Skin epidermis (tissue), 12 donors: ENCODE measurements around the gene SPATA45.
A peak's percentile ranks its signal among the peaks of the same experiment; 100 is the strongest.
"Not testable (repeated sequence)": the region's sequence is repeated elsewhere in the genome, so short reads cannot be mapped to it uniquely, and the experiment has no call there.

Experiments
- H3K27ac ChIP-seq, 21 experiments: fragments of 200-600 bp; sonication (generic) in 11 of 21; one replicate each; pipeline ENCODE4 v1.5.0; 2020; ENCODE audit warnings: mild to moderate bottlenecking in 3 of 21, inconsistent platforms in 2 of 21, moderate library complexity in 2 of 21
- H3K4me3 ChIP-seq, 7 experiments: fragments of 200-600 bp; sonication (generic) in 2 of 7; one replicate each; pipeline ENCODE4 v1.5.0; 2020; ENCODE audit warnings: inconsistent platforms in 2 of 7, mild to moderate bottlenecking in 2 of 7, moderate library complexity in 1 of 7

SPATA45 gene

DNA sequence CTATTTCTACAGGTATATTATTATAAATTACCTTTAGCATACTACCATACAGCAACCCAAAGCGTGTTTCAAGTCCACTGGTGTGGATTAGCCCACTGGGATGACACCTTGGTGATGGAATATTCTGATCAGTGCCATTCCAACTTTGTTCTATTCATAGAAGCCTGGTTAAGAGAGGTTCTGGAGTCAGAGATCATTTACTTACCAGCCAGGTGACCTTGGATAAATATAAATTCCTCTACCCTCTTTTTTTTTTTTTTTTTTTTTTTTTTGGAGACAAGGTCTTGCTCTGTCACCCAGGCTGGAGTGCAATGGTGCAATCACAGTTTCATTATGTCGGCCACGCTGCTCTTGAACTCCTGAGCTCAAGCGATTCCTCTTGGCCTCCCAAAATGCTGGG, at the start of gene SPATA45:
Gene SPATA45, minus strand, starts transcription at position 101 of the 400 bp plus-strand sequence. CDS start 11,500 bp downstream, outside the sequence.
- Histone ChIP-seq H3K27ac (no peak within 1 kb of the TSS), H3K4me3 (no peak within 1 kb of the TSS)

DNA sequence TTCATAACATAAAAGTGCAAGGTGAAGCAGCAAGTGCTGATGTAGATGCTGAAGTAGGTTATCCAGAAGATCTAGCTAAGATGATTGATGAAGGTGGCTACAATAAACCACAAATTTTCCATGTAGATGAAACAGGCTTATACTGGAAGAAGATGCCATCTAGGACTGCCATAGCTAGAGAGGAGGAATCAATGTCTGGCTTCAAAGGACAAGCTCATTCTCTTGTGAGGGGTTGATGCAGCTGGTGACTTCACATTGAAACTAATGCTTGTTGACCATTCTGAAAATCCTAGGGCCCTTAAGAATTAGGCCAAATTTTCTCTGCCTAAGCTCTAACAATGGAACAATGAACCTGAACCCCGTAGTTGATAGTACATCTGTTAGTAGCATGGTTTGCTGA, 44.7 kb upstream of the SPATA45 start:
- no peak overlapping the region for H3K4me3 ChIP-seq
- no peak overlapping the region for H3K27ac ChIP-seq

DNA sequence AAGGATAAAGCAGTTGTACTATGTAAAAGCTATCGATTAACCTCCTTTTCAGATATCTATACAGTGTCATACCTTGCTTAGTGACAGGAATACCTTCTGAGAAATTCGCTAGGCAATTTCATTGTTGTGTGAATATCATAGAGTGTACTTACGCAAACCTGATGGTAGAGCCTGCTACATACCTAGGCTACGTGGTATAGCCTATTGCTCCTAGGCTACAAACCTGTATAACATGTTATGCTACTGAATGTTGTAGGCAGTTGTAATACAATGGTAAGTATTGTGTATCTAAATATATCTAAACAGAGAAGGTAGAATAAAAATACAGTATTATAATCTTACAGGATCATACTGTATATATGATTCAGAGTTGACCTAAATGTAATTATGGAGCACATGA, 37.1 kb upstream of the SPATA45 start:
- Histone ChIP-seq H3K27ac (no peak overlapping the region), H3K4me3 (no peak overlapping the region)

DNA sequence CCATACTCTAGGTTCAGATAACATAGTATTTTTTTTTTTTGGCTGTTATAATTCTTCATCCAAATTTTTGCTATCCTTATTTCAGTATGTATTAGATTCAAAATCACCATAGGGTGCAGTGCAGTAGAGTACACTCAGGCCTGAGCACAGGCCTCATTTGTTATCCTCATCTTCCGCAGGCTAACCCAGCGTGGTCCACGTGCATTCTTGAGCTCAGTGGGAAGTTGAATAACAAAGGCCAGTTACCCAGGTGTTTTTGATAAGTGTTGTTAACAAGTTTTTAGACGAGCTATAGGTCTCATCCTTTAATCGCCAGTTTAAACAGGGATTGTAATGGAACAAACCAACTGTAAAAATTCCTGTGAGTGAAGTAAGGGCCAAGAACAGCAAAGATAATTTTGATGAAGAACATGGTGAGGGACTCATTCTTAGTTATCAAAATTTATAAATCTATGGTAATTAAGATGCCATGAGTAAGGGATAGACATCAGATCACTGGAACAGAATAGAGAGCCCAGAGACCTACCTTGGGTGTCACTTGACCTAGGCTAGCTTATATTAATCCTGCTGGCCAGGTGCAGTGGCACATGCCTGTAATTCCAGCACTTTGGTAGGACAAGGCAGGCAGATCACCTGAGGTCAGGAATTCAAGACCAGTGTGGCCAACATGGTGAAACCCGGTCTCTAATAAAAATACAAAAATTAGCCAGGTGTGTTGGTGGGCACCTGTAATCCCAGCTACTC, 32.7 kb upstream of the SPATA45 start:
- H3K4me3 ChIP-seq: no peak overlapping the region
- no peak overlapping the region for H3K27ac ChIP-seq

DNA sequence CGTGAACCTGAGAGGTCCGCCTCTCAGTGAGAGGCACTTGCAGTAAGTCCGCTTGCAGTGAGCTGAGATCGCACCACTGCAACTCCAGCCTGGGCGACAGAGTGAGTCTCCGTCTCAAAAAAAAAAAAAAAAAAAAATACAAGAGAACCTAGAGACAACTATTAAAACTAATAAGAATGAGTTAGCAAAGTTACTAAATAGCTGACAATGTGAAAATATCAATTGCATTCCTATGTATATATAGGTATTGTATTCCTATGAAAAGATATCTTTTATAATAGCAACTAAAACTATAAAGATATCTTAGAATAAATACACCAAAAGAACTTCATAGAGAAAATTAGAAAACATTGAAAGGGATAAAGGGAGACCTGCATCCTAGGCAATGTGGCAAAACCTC, 31.0 kb upstream of the SPATA45 start:
- no peak overlapping the region for H3K27ac ChIP-seq
- H3K4me3 ChIP-seq: no peak overlapping the region

DNA sequence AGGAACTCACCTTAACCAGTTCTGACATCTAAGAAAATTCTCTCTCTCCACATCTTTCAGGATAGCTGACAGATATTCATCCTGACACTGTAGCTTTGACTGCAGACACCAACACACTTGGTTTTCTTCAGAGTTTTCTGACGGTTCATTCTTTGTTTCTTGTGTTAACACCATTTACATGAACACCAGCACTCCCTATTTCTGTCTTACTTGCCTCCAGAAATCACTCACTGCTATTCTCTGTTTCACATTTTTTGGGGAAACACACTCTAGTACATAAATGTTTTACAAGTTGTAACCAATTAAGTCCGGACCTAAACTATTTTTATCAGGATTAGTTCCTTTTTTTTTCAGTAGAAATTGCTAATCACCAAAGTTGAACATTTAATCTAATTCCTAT, 26.1 kb upstream of the SPATA45 start:
- Histone ChIP-seq H3K27ac (no peak overlapping the region), H3K4me3 (no peak overlapping the region)

DNA sequence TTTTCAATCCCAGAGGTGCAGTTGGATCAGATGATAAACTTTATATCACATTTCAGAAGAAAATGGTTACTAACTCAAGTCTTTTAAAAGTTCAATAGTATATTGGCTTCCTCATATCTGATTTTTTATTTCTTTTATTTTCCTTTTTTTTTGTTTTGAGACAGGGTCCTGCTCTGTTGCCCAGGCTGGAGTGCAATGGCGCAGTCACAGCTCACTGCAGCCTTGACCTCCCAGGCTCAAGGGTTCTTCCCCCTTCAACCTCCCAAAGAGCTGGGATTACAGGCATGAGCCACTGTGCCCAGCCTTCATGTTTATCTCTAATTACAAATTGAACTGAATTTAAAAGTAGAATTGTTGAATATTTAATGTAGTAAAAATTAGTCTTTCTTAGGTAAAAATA, 24.5 kb upstream of the SPATA45 start:
- Histone ChIP-seq H3K4me3 (no peak overlapping the region), H3K27ac (no peak overlapping the region)

DNA sequence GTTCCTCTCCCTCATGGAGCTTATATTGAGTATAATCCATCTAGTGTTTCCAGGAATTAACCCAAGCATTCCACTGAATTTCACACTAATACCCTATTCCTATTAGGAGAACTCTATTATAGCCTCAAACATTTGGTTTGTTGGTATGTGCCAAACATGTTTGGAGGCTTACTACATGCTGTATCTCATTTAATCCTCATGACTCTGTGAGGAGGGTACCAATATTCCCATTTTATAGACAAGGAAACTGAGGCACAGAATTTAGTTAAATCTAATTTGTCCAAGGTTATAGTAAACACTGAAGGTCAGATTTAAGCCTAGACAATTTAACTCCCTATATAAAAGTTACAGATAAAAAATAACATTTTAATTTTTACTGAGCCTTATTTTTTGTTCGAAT, 19.7 kb upstream of the SPATA45 start:
- no peak overlapping the region for H3K27ac ChIP-seq
- no peak overlapping the region for H3K4me3 ChIP-seq

DNA sequence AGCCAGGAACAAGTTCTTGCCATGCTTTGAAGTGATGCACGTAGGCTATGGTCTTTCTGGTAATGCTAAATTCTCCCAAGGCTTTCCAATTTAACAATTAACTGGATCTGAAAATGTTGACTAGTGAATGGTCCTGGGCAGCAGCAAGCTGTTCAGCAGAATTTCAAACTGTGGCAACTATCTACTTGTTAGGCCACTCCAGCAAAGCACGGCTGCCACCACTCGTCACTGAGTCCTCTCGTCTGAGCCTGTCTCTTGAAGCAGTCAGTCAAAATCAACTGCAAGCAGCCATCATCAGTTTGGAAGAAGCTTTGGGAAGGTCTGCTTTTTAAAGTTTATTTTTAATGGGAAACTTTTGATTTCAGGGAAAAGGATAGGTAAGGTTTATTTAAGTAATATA, 16.8 kb upstream of the SPATA45 start:
- H3K4me3 ChIP-seq: no peak overlapping the region
- no peak overlapping the region for H3K27ac ChIP-seq

DNA sequence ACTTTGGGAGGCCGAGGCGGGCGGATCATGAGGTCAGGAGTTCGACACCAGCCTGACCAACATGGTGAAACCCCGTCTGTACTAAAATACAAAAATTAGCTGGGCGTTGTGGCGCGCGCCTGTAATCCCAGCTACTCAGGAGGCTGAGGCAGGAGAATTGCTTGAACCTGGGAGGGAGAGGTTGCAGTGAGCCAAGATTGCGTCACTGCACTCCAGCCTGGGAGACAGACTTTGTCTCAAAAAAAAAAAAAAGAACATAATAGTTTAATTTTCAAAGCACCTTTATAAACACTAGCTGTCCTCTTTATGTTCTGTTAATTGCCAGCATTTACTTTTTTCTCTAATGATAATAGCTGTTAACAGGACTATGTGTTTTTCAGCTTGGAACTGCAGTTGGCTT, 15.9 kb upstream of the SPATA45 start:
- not testable (repeated sequence) for H3K27ac ChIP-seq, H3K4me3 ChIP-seq

DNA sequence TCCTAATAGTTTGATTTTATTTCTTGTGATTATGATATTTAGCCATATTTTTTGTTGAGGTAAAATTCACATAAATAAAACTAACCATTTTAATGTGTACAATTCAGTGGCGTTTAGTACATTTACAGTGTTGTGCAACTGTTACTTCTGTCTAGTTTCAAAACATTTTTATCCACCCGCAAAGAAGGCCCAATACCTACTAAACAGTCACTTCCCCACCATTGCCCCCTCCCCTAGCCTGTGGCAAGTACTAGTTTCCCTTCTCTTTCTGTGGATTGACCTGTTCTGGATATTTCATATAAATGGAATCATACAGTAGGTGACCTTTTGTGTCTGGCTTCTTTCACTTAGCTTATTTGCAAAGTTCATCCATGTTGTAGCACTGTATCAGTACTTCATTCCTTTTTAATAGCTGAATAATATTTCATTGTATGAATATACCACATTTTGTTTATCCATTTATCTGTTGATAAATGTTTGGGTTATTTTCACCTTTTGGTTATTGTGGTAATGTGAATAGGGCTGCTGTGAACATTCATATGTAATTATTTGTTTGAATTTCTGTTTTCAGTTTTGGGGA, 14.8 kb upstream of the SPATA45 start:
- no peak overlapping the region for H3K4me3 ChIP-seq
- no peak overlapping the region for H3K27ac ChIP-seq

DNA sequence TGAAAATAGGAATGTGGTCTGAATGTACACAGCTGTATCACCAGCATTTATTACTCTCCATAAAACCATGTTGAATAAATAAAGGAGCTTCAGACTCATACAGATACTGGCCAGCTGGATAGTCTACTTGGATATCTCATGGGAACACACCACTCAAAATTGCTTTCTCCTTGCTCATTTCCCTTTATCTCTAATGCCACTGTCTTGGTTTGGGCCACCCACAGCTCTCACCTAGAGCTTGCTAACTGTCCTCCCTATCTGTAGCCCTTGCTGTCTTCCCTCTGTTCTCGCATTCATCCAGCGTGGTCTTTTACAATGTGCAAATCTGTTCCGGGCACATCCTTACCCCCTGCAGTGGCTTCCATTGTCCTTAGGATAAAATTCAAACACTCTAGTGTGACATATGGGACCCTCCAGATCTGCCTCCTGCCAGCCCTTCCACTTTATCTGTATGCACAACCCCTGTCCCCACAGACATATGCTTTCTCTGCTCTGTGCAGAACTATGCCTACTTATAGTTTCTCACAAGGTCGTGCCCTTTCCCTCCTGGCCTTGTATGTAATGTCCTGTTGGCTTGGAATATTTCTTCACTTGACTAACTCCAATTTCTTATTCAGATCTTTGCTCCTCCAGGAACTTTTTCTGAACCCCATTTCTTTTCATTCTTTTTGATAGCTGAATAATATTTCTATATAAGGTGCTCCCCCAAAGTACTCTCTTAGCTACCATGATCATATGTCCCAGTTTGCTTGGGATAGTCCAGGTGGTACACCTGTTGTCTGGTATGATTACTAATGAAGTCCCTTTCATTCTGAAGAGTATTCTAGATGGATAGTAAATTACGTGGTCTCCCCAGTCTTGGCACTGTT, 13.5 kb upstream of the SPATA45 start:
- H3K4me3 ChIP-seq: no peak overlapping the region
- peak overlapping the region in 1 of 21 experiments; percentile 10 for H3K27ac ChIP-seq

DNA sequence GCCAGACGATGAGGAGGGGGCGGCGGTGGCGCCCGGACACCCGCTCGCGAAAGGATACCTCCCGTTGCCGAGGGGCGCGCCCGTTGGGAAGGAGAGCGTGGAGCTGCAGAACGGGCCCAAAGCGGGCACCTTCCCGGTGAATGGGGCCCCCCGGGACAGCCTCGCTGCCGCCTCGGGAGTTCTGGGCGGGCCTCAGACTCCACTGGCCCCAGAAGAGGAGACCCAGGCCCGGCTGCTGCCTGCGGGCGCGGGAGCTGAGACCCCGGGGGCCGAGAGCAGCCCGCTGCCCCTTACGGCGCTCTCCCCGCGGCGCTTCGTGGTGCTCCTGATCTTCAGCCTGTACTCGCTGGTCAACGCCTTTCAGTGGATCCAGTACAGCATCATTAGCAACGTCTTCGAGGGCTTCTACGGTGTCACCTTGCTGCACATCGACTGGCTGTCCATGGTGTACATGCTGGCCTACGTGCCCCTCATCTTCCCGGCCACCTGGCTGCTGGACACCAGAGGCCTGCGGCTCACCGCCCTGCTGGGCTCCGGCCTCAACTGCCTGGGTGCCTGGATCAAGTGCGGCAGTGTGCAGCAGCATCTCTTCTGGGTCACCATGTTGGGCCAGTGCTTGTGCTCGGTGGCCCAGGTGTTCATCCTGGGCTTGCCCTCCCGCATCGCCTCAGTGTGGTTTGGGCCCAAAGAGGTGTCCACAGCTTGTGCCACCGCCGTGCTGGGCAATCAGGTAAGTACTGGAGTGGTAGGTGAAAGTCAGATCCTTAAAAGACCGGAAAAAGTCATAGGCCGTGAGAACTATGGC, 11.2 kb upstream of the SPATA45 start:
- peak overlapping the region in 20 of 21 experiments; percentile 57 to 94 (median 87) for H3K27ac ChIP-seq

DNA sequence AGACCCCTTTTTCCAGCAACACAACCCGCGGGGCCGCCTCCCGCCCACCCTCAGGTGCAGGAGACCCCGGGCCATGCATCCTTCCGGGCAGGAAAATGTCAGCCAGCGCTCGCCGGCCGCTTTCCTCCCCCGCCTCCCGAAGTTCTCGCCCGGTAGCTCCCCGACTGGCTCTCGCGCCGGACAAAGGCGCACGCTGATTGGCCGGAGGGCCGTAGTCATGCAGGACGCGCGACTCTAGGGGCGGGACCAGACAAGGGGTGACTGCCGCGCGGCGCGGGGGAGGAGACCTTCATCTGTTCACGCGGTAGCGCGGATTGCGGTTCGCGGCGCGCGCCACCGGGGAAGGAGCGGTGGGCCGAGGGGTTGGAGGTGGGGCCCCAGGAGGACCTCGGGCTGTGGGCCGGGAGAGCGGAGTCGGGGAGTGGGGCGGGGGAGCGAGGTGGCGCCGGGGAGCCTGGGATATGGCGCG, 10.6 kb upstream of the SPATA45 start, which contains the start of gene FLVCR1:
Gene FLVCR1, plus strand, starts transcription at position 284 of the 469 bp plus-strand sequence. Its CDS starts 178 bp downstream, at position 462.
- H3K27ac ChIP-seq: peak within 1 kb of the TSS in 20 of 21 experiments; percentile 57 to 94 (median 87)
- peak within 1 kb of the TSS; percentile 75 to 99 (median 96) for H3K4me3 ChIP-seq

More for the DNA sequence above, 11.2 kb upstream of the SPATA45 start:
- peak overlapping the region; percentile 75 to 99 (median 96) for H3K4me3 ChIP-seq

DNA sequence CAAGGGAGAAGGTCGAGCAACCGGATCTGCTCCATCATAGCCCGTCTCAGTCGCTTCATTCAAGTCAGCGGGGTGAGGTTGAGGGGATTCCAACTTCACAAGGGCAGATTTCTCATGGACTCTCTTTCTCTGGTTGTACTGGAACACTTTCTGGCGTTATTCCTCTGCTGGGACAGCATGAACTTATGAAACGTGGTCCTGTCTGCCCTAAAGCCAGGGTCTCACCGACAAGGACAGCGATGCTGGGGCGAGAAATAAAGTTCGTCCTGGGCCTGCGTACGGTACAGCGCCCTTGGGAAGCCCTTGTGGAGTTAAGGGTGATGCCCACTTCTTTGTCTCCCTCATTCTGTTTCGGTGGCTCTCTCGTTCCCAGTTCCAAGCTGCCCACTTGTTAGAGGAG, 9.3 kb upstream of the SPATA45 start:
- peak overlapping the region in 1 of 7 experiments; percentile 99 for H3K4me3 ChIP-seq
- peak overlapping the region in 1 of 21 experiments; percentile 90 for H3K27ac ChIP-seq

DNA sequence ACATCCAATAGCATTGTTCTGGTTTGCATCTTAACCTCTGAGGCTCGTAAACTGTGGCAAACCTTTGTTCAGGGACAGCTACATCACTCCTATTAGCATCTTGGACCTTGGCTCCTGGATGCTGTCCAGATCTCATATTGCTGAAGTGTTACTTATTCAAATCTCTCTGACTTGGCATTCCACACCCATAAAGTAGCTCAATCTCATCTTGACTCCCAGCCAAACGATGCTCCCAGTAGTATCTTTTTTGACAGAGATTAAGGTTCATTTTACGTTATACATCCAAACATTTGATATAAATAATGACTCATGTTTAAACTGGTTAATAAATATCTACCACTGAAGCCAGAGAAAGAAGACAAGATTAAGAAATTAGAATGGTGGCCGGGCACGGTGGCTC, 6.2 kb upstream of the SPATA45 start:
- no peak overlapping the region for H3K27ac ChIP-seq
- no peak overlapping the region for H3K4me3 ChIP-seq

DNA sequence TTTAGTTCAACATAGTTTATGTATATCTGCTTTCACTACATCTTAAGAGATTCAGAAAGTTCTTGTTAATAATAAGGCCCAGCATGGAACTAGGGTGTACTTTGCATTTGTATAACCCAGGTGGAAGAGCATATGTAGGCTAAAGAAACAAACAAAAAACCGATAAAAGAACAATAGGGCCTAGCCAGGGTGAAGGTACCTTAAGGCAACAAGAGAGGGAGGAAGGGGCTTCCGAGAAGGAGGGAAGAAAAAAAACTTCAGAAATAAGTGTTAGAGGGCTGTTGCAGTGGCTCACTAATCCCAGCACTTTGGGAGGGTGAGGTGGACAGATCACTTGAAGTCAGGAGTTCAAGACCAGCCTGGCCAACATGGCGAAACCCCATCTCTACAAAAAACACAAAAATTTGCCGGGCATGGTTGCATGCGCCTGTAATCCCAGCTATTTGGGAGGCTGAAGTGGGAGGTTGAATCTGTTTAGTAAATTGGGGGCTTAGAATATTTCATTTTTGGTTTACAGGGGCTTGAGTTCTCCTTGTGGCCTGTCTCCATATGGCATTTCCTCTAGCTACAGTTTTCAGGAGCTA, 4.7 kb upstream of the SPATA45 start:
- H3K27ac ChIP-seq: no peak overlapping the region
- H3K4me3 ChIP-seq: no peak overlapping the region

DNA sequence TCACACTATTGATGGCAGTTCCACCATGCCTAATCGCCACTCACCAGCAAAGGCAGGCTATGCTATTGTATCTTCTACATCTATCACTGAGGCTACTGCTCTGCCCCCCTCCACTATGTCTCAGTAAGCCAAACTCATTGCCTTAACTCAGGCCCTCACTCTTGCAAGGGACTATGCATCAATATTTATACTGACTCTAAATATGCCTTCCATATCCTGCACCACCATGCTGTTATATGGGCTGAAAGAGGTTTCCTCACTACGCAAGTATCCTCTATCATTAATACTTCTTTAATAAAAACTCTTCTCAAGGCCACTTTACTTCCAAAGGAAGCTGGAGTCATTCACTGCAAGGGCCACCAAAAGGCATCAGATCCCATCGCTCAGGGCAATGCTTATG, 2.9 kb downstream of the SPATA45 start:
- not testable (repeated sequence) for H3K4me3 ChIP-seq, H3K27ac ChIP-seq

DNA sequence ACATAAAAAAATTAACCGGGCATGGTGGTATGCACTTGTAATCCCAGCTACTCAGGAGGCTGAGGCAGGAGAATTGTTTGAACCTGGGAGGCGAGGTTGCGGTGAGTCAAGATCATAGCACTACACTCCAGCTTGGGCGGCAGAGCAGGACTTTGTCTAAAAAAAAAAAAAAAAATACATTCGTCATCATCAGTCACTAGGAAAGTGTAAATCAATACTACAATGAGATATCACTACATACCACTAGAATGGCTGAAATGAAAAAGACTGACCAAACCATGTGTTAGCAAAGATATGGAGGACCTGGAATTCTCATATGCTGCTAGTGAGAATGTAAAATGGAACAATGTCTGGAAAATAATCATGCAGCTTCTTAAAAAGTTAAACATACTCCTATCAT, 9.3 kb downstream of the SPATA45 start:
- H3K27ac ChIP-seq: no peak overlapping the region

More for the DNA sequence above, 9.3 kb downstream of the SPATA45 start:
- no peak overlapping the region for H3K4me3 ChIP-seq
